Astrocyte (in vitro differentiated cells and primary cell): Measurements from ENCODE around the gene GCHFR. TPM values are rescaled to one million over a fixed set of nuclear protein-coding genes. Genes with fewer than 3 reads are reported as not detected.

Source experiments
- DNase-seq: peaks from one replicate; pipeline ENCODE4 v3.0.0-alpha.2; 2010; ENCODE audit warnings: low read depth
- FAIRE-seq: peaks from 2 replicates; lab custom pipeline; 2011; peaks lifted over from hg19 to GRCh38; lab: Jason Lieb, UNC
- H2AFZ ChIP-seq: 2 replicates; pipeline ENCODE4 v1.6.0; 2012; ENCODE audit warnings: low read depth, low read length, inconsistent platforms
- H3K27ac ChIP-seq: 2 replicates; pipeline ENCODE4 v1.5.1; 2011; ENCODE audit warnings: low read depth, low read length, inconsistent platforms
- H3K27me3 ChIP-seq: 2 replicates; pipeline ENCODE4 v1.6.0; 2011; ENCODE audit warnings: low read length, inconsistent platforms; ENCODE audit not compliant: insufficient read depth
- H3K36me3 ChIP-seq: 2 replicates; pipeline ENCODE4 v1.5.1; 2011; ENCODE audit warnings: low read length, inconsistent platforms; ENCODE audit not compliant: insufficient read depth
- H3K4me1 ChIP-seq: 2 replicates; pipeline ENCODE4 v1.5.1; 2011; ENCODE audit warnings: low read length, inconsistent platforms; ENCODE audit not compliant: insufficient read depth
- H3K4me2 ChIP-seq: 2 replicates; pipeline ENCODE4 v1.6.0; 2012; ENCODE audit warnings: low read length, inconsistent platforms
- H3K4me3 ChIP-seq: 2 replicates; pipeline ENCODE4 v1.5.1; 2011; ENCODE audit warnings: low read depth, mild to moderate bottlenecking, low read length, inconsistent platforms; ENCODE audit not compliant: insufficient read depth
- H3K79me2 ChIP-seq: 2 replicates; pipeline ENCODE4 v1.6.0; 2012; ENCODE audit warnings: mild to moderate bottlenecking, low read length, inconsistent platforms; ENCODE audit not compliant: insufficient read depth
- H3K9ac ChIP-seq: 2 replicates; pipeline ENCODE4 v1.6.0; 2012; ENCODE audit warnings: mild to moderate bottlenecking, low read length, inconsistent platforms
- H3K9me3 ChIP-seq: 2 replicates; pipeline ENCODE4 v1.5.1; 2012; ENCODE audit warnings: low read depth, mild to moderate bottlenecking, low read length, inconsistent platforms; ENCODE audit not compliant: insufficient read depth
- H4K20me1 ChIP-seq: 2 replicates; pipeline ENCODE4 v1.6.0; 2012; ENCODE audit warnings: low read length, inconsistent platforms; ENCODE audit not compliant: insufficient read depth
- H3K27ac Mint-ChIP-seq: one replicate; pipeline ENCODE4 v1.8.0; 2021; ENCODE audit warnings: mild to moderate bottlenecking, mixed read lengths; ENCODE audit not compliant: unreplicated experiment
- H3K27me3 Mint-ChIP-seq: one replicate; pipeline ENCODE4 v1.8.0; 2021; ENCODE audit warnings: low read depth, mixed read lengths; ENCODE audit not compliant: unreplicated experiment
- H3K36me3 Mint-ChIP-seq: one replicate; pipeline ENCODE4 v1.8.0; 2021; ENCODE audit warnings: low read depth, mixed read lengths; ENCODE audit not compliant: unreplicated experiment
- H3K4me1 Mint-ChIP-seq: one replicate; pipeline ENCODE4 v1.8.0; 2021; ENCODE audit warnings: low read depth, mixed read lengths; ENCODE audit not compliant: unreplicated experiment
- H3K4me3 Mint-ChIP-seq: one replicate; pipeline ENCODE4 v1.8.0; 2021; ENCODE audit warnings: mild to moderate bottlenecking, moderate library complexity, mixed read lengths; ENCODE audit not compliant: unreplicated experiment
- H3K9me3 Mint-ChIP-seq: one replicate; pipeline ENCODE4 v1.8.0; 2021; ENCODE audit warnings: mild to moderate bottlenecking, mixed read lengths; ENCODE audit not compliant: unreplicated experiment
- EZH2 ChIP-seq: IDR thresholded peaks from 2 replicates; pipeline ENCODE4 v1.6.1; 2012; ENCODE audit warnings: mild to moderate bottlenecking, low read length, inconsistent platforms; ENCODE audit not compliant: insufficient read depth
- total RNA-seq: library from RNA; stranded (reverse); gene quantifications from 2 replicates; pipeline ENCODE4 v1.2.1, GENCODE V29; 2021
- TF ChIP-seq, protein P1 (sequence below): IDR thresholded peaks from 2 replicates; pipeline ENCODE4 v1.5.1; 2011; ENCODE audit warnings: low read depth, mild to moderate bottlenecking, inconsistent platforms, low read length, moderate library complexity; ENCODE audit not compliant: insufficient read depth

Gene GCHFR
- total RNA-seq, 1 donor from 2014 or later: 7.3 TPM

DNA sequence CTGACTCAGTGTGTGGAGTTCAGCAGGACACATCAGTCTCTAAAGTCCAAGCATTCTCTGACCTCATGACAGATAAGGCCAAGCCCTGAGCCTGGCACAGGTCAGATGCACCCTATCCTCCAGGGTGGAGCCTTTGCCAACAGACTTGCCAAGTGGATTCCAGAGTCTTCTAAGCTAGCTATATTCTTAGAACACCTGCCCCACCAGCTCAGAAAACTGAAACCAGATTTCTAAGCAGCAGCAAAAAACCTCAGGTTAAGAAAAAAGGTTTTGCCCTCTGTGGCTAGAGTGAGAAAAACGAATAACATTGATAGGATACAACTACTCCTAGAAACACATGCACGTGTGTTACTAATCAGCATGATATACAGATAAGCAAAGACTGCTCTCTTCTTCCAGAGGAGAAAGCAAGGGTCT, 20.4 kb upstream of the GCHFR start:
- TF ChIP-seq, protein P1, sequence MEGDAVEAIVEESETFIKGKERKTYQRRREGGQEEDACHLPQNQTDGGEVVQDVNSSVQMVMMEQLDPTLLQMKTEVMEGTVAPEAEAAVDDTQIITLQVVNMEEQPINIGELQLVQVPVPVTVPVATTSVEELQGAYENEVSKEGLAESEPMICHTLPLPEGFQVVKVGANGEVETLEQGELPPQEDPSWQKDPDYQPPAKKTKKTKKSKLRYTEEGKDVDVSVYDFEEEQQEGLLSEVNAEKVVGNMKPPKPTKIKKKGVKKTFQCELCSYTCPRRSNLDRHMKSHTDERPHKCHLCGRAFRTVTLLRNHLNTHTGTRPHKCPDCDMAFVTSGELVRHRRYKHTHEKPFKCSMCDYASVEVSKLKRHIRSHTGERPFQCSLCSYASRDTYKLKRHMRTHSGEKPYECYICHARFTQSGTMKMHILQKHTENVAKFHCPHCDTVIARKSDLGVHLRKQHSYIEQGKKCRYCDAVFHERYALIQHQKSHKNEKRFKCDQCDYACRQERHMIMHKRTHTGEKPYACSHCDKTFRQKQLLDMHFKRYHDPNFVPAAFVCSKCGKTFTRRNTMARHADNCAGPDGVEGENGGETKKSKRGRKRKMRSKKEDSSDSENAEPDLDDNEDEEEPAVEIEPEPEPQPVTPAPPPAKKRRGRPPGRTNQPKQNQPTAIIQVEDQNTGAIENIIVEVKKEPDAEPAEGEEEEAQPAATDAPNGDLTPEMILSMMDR: no peak
- no peak for TF ChIP-seq EZH2
- Mint-ChIP-seq H3K27ac (peak overlapping the region; percentile 91), H3K9me3 (no peaks in the 10 kb centered on the region), H3K36me3 (peaks cover 15% of the 10 kb centered on the region), H3K4me1 (peaks cover 19% of the 10 kb centered on the region), H3K4me3 (no peak overlapping the region), H3K27me3 (no peaks in the 10 kb centered on the region)
- DNase-seq (no peak), FAIRE-seq (no peak)
- H4K20me1 ChIP-seq: peaks cover 32% of the 10 kb centered on the region
- H3K79me2 ChIP-seq: no peaks in the 10 kb centered on the region
- H3K9ac ChIP-seq: peak overlapping the region; percentile 7
- H3K4me3 ChIP-seq: no peak overlapping the region
- peaks cover 27% of the 10 kb centered on the region for H3K36me3 ChIP-seq
- H2AFZ ChIP-seq: no peak overlapping the region
- no peaks in the 10 kb centered on the region for H3K9me3 ChIP-seq
- peak overlapping the region; percentile 52 for H3K27ac ChIP-seq
- H3K4me1 ChIP-seq: peaks cover 10% of the 10 kb centered on the region
- no peaks in the 10 kb centered on the region for H3K27me3 ChIP-seq
- H3K4me2 ChIP-seq: no peak overlapping the region

- H3K4me3 Mint-ChIP-seq: peak overlapping the region; percentile 8
- peaks cover 10% of the 10 kb centered on the region for H3K4me1 ChIP-seq
Measured at GRCh38 chr15:40743921-40744814, 19.7 kb upstream of the GCHFR start.

More at GRCh38 chr15:40743921-40744814, 19.7 kb upstream of the GCHFR start:
- Mint-ChIP-seq H3K9me3 (no peaks in the 10 kb centered on the region), H3K4me1 (peaks cover 16% of the 10 kb centered on the region), H3K27ac (peak overlapping the region; percentile 91), H3K36me3 (peaks cover 15% of the 10 kb centered on the region), H3K27me3 (no peaks in the 10 kb centered on the region)
- H3K27ac ChIP-seq: peak overlapping the region; percentile 52
- no peak overlapping the region for H2AFZ ChIP-seq
- H3K4me3 ChIP-seq: no peak overlapping the region
- no peak for FAIRE-seq
- no peaks in the 10 kb centered on the region for H3K27me3 ChIP-seq
- H3K79me2 ChIP-seq: no peaks in the 10 kb centered on the region
- peaks cover 26% of the 10 kb centered on the region for H3K36me3 ChIP-seq
- peak; percentile 53 for DNase-seq
- H3K9me3 ChIP-seq: no peaks in the 10 kb centered on the region
- peak overlapping the region; percentile 17 for H3K4me2 ChIP-seq
- peaks cover 34% of the 10 kb centered on the region for H4K20me1 ChIP-seq
- H3K9ac ChIP-seq: peak overlapping the region; percentile 7
- TF ChIP-seq, protein P1: no peak
- no peak for TF ChIP-seq EZH2
